K562 (cell line): Measurements from ENCODE around the gene TEX261.

Source experiments
- PHF8 ChIP-seq: fragments of 200-600 bp; sonication (generic); IDR thresholded peaks from 2 replicates; pipeline ENCODE4 v1.6.1; 2012; ENCODE audit warnings: mixed run types, mild to moderate bottlenecking, inconsistent platforms, low read length, moderate library complexity, borderline replicate concordance
- SIX5 ChIP-seq, 2 experiments: IDR thresholded peaks; 2 replicates each; pipeline ENCODE4 v1.6.1; 2011; ENCODE audit warnings: low read length in 2 of 2, borderline replicate concordance in 1 of 2, low read depth in 1 of 2, mild to moderate bottlenecking in 1 of 2, moderate library complexity in 1 of 2; ENCODE audit not compliant: insufficient read depth in 1 of 2
- ZBTB17 ChIP-seq: fragments of 450-650 bp; formaldehyde crosslinking; IDR thresholded peaks from 2 replicates; pipeline ENCODE4 v1.4.0; 2020; ENCODE audit warnings: mild to moderate bottlenecking

DNA sequence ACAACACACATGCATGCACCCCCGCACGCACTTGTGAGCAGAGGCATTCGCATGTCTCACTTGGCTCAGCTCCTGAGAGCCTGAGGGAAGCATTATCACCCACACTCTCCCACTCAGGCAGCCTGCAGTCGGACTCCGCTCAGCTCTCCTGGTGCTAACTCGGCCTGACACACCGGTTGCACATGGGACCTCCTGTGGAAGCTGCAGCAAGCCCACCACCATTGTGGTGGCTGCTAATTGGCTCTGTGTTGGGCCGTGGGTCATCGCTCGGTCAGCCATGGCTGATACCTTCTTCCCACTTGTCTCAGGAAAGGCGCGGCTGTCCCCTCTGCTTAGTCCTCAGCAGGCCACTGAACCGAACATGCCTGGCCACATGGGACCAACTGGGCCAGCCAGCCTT, 13.7 kb upstream of the TEX261 start:
- TF ChIP-seq PHF8, result no peak
- TF ChIP-seq ZBTB17 (CRISPR knock-in tag), result no peak
- TF ChIP-seq SIX5 (IDR thresholded peaks at IDR 0.05; ENCODE audit: borderline replicate concordance in 1 of 2, insufficient read depth in 1 of 2, low read depth in 1 of 2, low read length in 2 of 2), result no peak
